Measurements from ENCODE around the gene COL1A1. TPM values are rescaled to one million over a fixed set of nuclear protein-coding genes. Genes with fewer than 3 reads are reported as not detected.

The COL1A1 gene
- total RNA-seq, 1 donor from 2014 or later, result 12,796 TPM

DNA sequence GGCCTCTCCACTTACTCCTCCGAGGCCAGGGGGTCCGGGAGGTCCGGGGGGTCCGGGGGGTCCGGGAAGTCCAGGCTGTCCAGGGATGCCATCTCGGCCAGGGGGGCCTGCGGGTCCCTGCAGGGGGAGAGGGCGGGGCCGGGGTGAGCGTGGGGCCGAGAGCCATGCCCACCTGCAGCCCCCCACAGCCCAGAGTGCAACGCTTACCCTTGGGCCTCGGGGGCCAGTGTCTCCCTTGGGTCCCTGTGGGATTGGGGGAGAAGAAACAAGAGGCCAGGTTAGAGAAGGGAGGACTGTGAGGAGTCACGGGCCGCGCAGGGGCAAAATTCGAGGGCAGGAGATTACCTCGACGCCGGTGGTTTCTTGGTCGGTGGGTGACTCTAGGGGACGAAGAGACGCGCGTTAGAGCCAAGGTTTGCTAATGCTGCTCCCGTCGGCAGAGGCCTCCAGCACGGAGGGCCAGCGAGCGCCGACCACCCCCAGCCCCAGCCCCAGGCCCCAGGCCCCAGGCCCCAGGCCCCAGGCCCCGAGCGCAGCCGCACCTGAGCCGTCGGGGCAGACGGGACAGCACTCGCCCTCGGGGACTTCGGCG, 2.1 kb downstream of the COL1A1 start:
- peak overlapping the region; percentile 100 for H3K9ac ChIP-seq (ENCODE audit: low read length)
- peaks cover 2% of the 10 kb centered on the region for H3K9me3 Mint-ChIP-seq (ENCODE audit: unreplicated experiment)
- peak overlapping the region; percentile 93 for H3K4me3 Mint-ChIP-seq (ENCODE audit: unreplicated experiment)
- no peaks in the 10 kb centered on the region for H3K27me3 Mint-ChIP-seq (ENCODE audit: low read depth, unreplicated experiment)
- peaks cover 50% of the 10 kb centered on the region for H3K36me3 Mint-ChIP-seq (ENCODE audit: low read depth, unreplicated experiment)
- H3K36me3 ChIP-seq (ENCODE audit: insufficient read depth, low read length), result peaks cover 42% of the 10 kb centered on the region
- H3K79me2 ChIP-seq (ENCODE audit: insufficient read depth, low read length), result peaks cover 96% of the 10 kb centered on the region
- peaks cover 68% of the 10 kb centered on the region for H3K4me1 ChIP-seq (ENCODE audit: insufficient read depth, low read length)
- TF ChIP-seq EZH2 (IDR thresholded peaks at IDR 0.05; ENCODE audit: insufficient read depth, low read length) (no peak), CTCF (IDR thresholded peaks at IDR 0.05; ENCODE audit: insufficient read depth, low read depth, low read length) (no peak)
- H2AFZ ChIP-seq (ENCODE audit: low read depth, low read length), result no peak overlapping the region
- H4K20me1 ChIP-seq (ENCODE audit: insufficient read depth, low read length), result peaks cover 69% of the 10 kb centered on the region
- H3K27ac ChIP-seq (ENCODE audit: low read depth, low read length), result peak overlapping the region; percentile 98
- DNase-seq (ENCODE audit: low read depth) (no peak), FAIRE-seq (no peak)
- peak overlapping the region; percentile 98 for H3K27ac Mint-ChIP-seq (ENCODE audit: unreplicated experiment)
- H3K4me3 ChIP-seq (ENCODE audit: insufficient read depth, low read depth, low read length), result peak overlapping the region; percentile 96
- H3K27me3 ChIP-seq (ENCODE audit: insufficient read depth, low read length), result no peaks in the 10 kb centered on the region
- H3K9me3 ChIP-seq (ENCODE audit: insufficient read depth, low read depth, low read length), result no peaks in the 10 kb centered on the region
- H3K4me2 ChIP-seq (ENCODE audit: low read length), result peak overlapping the region; percentile 89
- peaks cover 49% of the 10 kb centered on the region for H3K4me1 Mint-ChIP-seq (ENCODE audit: low read depth, unreplicated experiment)

- Mint-ChIP-seq H3K4me3 (ENCODE audit: unreplicated experiment) (peak overlapping the region; percentile 93), H3K27me3 (ENCODE audit: low read depth, unreplicated experiment) (no peaks in the 10 kb centered on the region), H3K9me3 (ENCODE audit: unreplicated experiment) (peaks cover 2% of the 10 kb centered on the region), H3K4me1 (ENCODE audit: low read depth, unreplicated experiment) (peaks cover 52% of the 10 kb centered on the region), H3K27ac (ENCODE audit: unreplicated experiment) (peak overlapping the region; percentile 98), H3K36me3 (ENCODE audit: low read depth, unreplicated experiment) (peaks cover 57% of the 10 kb centered on the region)
- peaks cover 97% of the 10 kb centered on the region for H3K79me2 ChIP-seq (ENCODE audit: insufficient read depth, low read length)
- peak overlapping the region; percentile 98 for H3K27ac ChIP-seq (ENCODE audit: low read depth, low read length)
- peaks cover 79% of the 10 kb centered on the region for H4K20me1 ChIP-seq (ENCODE audit: insufficient read depth, low read length)
- TF ChIP-seq EZH2 (IDR thresholded peaks at IDR 0.05; ENCODE audit: insufficient read depth, low read length), result no peak
- peak; percentile 60 for TF ChIP-seq CTCF (IDR thresholded peaks at IDR 0.05; ENCODE audit: insufficient read depth, low read depth, low read length)
- peak overlapping the region; percentile 96 for H3K4me3 ChIP-seq (ENCODE audit: insufficient read depth, low read depth, low read length)
- H3K4me1 ChIP-seq (ENCODE audit: insufficient read depth, low read length), result peaks cover 65% of the 10 kb centered on the region
- DNase-seq (ENCODE audit: low read depth) (no peak), FAIRE-seq (peak; percentile 26)
- H3K36me3 ChIP-seq (ENCODE audit: insufficient read depth, low read length), result peaks cover 51% of the 10 kb centered on the region
- H3K27me3 ChIP-seq (ENCODE audit: insufficient read depth, low read length), result no peaks in the 10 kb centered on the region
- no peaks in the 10 kb centered on the region for H3K9me3 ChIP-seq (ENCODE audit: insufficient read depth, low read depth, low read length)
- H3K9ac ChIP-seq (ENCODE audit: low read length), result peak overlapping the region; percentile 100
- H2AFZ ChIP-seq (ENCODE audit: low read depth, low read length), result no peak overlapping the region
- H3K4me2 ChIP-seq (ENCODE audit: low read length), result peak overlapping the region; percentile 89
Measured at GRCh38 chr17:50198026-50198669, 3.3 kb downstream of the COL1A1 start.

GRCh38 chr17:50196826-50197225, 4.6 kb downstream of the COL1A1 start:
- Histone ChIP-seq H3K27ac (ENCODE audit: low read depth, low read length) (peak overlapping the region; percentile 98), H3K4me3 (ENCODE audit: insufficient read depth, low read depth, low read length) (peak overlapping the region; percentile 96), H2AFZ (ENCODE audit: low read depth, low read length) (no peak overlapping the region), H4K20me1 (ENCODE audit: insufficient read depth, low read length) (peaks cover 93% of the 10 kb centered on the region), H3K9ac (ENCODE audit: low read length) (peak overlapping the region; percentile 100), H3K79me2 (ENCODE audit: insufficient read depth, low read length) (peaks cover 96% of the 10 kb centered on the region), H3K4me2 (ENCODE audit: low read length) (peak overlapping the region; percentile 89), H3K27me3 (ENCODE audit: insufficient read depth, low read length) (no peaks in the 10 kb centered on the region), H3K4me1 (ENCODE audit: insufficient read depth, low read length) (peaks cover 65% of the 10 kb centered on the region), H3K9me3 (ENCODE audit: insufficient read depth, low read depth, low read length) (no peaks in the 10 kb centered on the region), H3K36me3 (ENCODE audit: insufficient read depth, low read length) (peaks cover 65% of the 10 kb centered on the region)
- no peak for TF ChIP-seq CTCF (IDR thresholded peaks at IDR 0.05; ENCODE audit: insufficient read depth, low read depth, low read length)
- no peak for TF ChIP-seq EZH2 (IDR thresholded peaks at IDR 0.05; ENCODE audit: insufficient read depth, low read length)
- peak; percentile 66 for DNase-seq (ENCODE audit: low read depth)
- Mint-ChIP-seq H3K36me3 (ENCODE audit: low read depth, unreplicated experiment) (peaks cover 58% of the 10 kb centered on the region), H3K27me3 (ENCODE audit: low read depth, unreplicated experiment) (no peaks in the 10 kb centered on the region), H3K27ac (ENCODE audit: unreplicated experiment) (peak overlapping the region; percentile 98), H3K4me3 (ENCODE audit: unreplicated experiment) (peak overlapping the region; percentile 93), H3K9me3 (ENCODE audit: unreplicated experiment) (peaks cover 2% of the 10 kb centered on the region), H3K4me1 (ENCODE audit: low read depth, unreplicated experiment) (peaks cover 44% of the 10 kb centered on the region)
- peak; percentile 82 for FAIRE-seq
